ENCODE results near the gene SCUBE3.

GRCh38 chr6:35258858-35259193 is 45.1 kb downstream of the SCUBE3 start:
- peak in 2 of 3 experiments; percentile 6 to 19 for TF ChIP-seq CTCF (IDR thresholded peaks at IDR 0.05)
- TF ChIP-seq POLR2A (IDR thresholded peaks at IDR 0.05; ENCODE audit: low read depth) = no peak
- TF ChIP-seq EP300 (IDR thresholded peaks at IDR 0.05) = no peak
- TF ChIP-seq POLR2AphosphoS5 (IDR thresholded peaks at IDR 0.05) = no peak

Data from esophagus muscularis mucosa (tissue), 4 donors.